RWPE2 (cell line): ENCODE results near the gene SOD3.
A peak's percentile ranks its signal among the peaks of the same experiment; 100 is the strongest.

Experiments used
- ATAC-seq: fragments of 200-7000 bp; cut with Tn5 transposase; 3 replicates; pipeline ENCODE4 v1.9.1; 2021; ENCODE audit warnings: low read depth
- DNase-seq: peaks from one replicate; pipeline ENCODE4 v3.0.0-alpha.2; 2020; ENCODE audit warnings: low spot score
- H3K27ac ChIP-seq: fragments of 450-650 bp; 2 replicates; pipeline ENCODE4 v1.5.1; 2017; ENCODE audit warnings: mild to moderate bottlenecking; ENCODE audit not compliant: poor library complexity, severe bottlenecking
- H3K27me3 ChIP-seq: fragments of 250-450 bp; sonication (Bioruptor Pico); 2 replicates; pipeline ENCODE4 v1.5.1; 2021; ENCODE audit warnings: mild to moderate bottlenecking, moderate library complexity; ENCODE audit not compliant: insufficient read depth, poor library complexity, severe bottlenecking
- H3K36me3 ChIP-seq: fragments of 250-450 bp; sonication (Bioruptor Pico); 2 replicates; pipeline ENCODE4 v1.5.1; 2020; ENCODE audit warnings: low read depth, mild to moderate bottlenecking, moderate library complexity
- H3K4me1 ChIP-seq: fragments of 250-450 bp; sonication (Bioruptor Pico); 2 replicates; pipeline ENCODE4 v1.5.1; 2021; ENCODE audit warnings: mild to moderate bottlenecking, moderate library complexity; ENCODE audit not compliant: insufficient read depth, poor library complexity, severe bottlenecking
- H3K4me3 ChIP-seq: fragments of 250-450 bp; sonication (Bioruptor Pico); 2 replicates; pipeline ENCODE4 v1.5.1; 2021; ENCODE audit warnings: mild to moderate bottlenecking, moderate library complexity; ENCODE audit not compliant: severe bottlenecking
- H3K9me3 ChIP-seq: fragments of 250-450 bp; sonication (Bioruptor Pico); 2 replicates; pipeline ENCODE4 v1.5.1; 2021; ENCODE audit warnings: mild to moderate bottlenecking, moderate library complexity; ENCODE audit not compliant: severe bottlenecking
- CTCF ChIP-seq: fragments of 450-650 bp; IDR thresholded peaks from one replicate; pipeline ENCODE4 v1.5.1; 2017; ENCODE audit warnings: mild to moderate bottlenecking, moderate library complexity; ENCODE audit not compliant: poor library complexity, severe bottlenecking

SOD3 gene

GRCh38 chr4:24770032-24770584 is 25.3 kb upstream of the SOD3 start:
- H3K27ac ChIP-seq: peak overlapping the region; percentile 62
- peak; percentile 90 for ATAC-seq

GRCh38 chr4:24770667-24771066 is 24.7 kb upstream of the SOD3 start:
- H3K4me1 ChIP-seq: peaks cover 17% of the 10 kb centered on the region
- DNase-seq: no peak
- ATAC-seq: no peak
- TF ChIP-seq CTCF: no peak
- H3K27me3 ChIP-seq: no peaks in the 10 kb centered on the region
- no peaks in the 10 kb centered on the region for H3K9me3 ChIP-seq
- H3K36me3 ChIP-seq: no peaks in the 10 kb centered on the region
- peak overlapping the region; percentile 62 for H3K27ac ChIP-seq
- H3K4me3 ChIP-seq: no peak overlapping the region

More at GRCh38 chr4:24770032-24770584, 25.3 kb upstream of the SOD3 start:
- Histone ChIP-seq H3K9me3 (no peaks in the 10 kb centered on the region), H3K4me3 (no peak overlapping the region), H3K4me1 (peaks cover 17% of the 10 kb centered on the region), H3K27me3 (no peaks in the 10 kb centered on the region), H3K36me3 (no peaks in the 10 kb centered on the region)
- no peak for DNase-seq
- no peak for TF ChIP-seq CTCF

- Histone ChIP-seq H3K4me1 (peaks cover 17% of the 10 kb centered on the region), H3K36me3 (no peaks in the 10 kb centered on the region), H3K4me3 (no peak overlapping the region), H3K9me3 (no peaks in the 10 kb centered on the region), H3K27me3 (no peaks in the 10 kb centered on the region), H3K27ac (no peak overlapping the region)
- no peak for DNase-seq
- TF ChIP-seq CTCF: no peak
- no peak for ATAC-seq
Observed at GRCh38 chr4:24771241-24771640, 24.1 kb upstream of the SOD3 start.

- no peak for ATAC-seq
- Histone ChIP-seq H3K27ac (no peak overlapping the region), H3K4me1 (peaks cover 17% of the 10 kb centered on the region), H3K4me3 (no peak overlapping the region), H3K27me3 (no peaks in the 10 kb centered on the region), H3K36me3 (no peaks in the 10 kb centered on the region), H3K9me3 (no peaks in the 10 kb centered on the region)
- no peak for TF ChIP-seq CTCF
- no peak for DNase-seq
Observed at GRCh38 chr4:24772061-24772705, 23.2 kb upstream of the SOD3 start.

- Histone ChIP-seq H3K27ac (no peak overlapping the region), H3K9me3 (no peaks in the 10 kb centered on the region), H3K4me3 (no peak overlapping the region), H3K27me3 (no peaks in the 10 kb centered on the region), H3K36me3 (no peaks in the 10 kb centered on the region), H3K4me1 (peaks cover 17% of the 10 kb centered on the region)
- no peak for ATAC-seq
- DNase-seq: no peak
- TF ChIP-seq CTCF: no peak
Observed at GRCh38 chr4:24772952-24773351, 22.4 kb upstream of the SOD3 start.
